ENCODE data around the gene GPRIN3.
"Not testable (repeated sequence)": the region's sequence is repeated elsewhere in the genome, so short reads cannot be mapped to it uniquely, and the experiment has no call there.

Gene GPRIN3

GRCh38 chr4:89204624-89205023 lies 103.0 kb downstream of the GPRIN3 start:
- DNase-seq, result no peak

GRCh38 chr4:89203902-89204301 lies 103.7 kb downstream of the GPRIN3 start:
- no peak for DNase-seq

- DNase-seq, result not testable (repeated sequence)
Observed at GRCh38 chr4:89199394-89199793, 108.2 kb downstream of the GPRIN3 start.

- no peak for DNase-seq
Observed at GRCh38 chr4:89197920-89198319, 109.7 kb downstream of the GPRIN3 start.

GRCh38 chr4:89196745-89197144 lies 110.9 kb downstream of the GPRIN3 start:
- no peak for DNase-seq

GRCh38 chr4:89196056-89196674 lies 111.4 kb downstream of the GPRIN3 start:
- no peak for DNase-seq

- no peak for DNase-seq
Observed at GRCh38 chr4:89193843-89194242, 113.8 kb downstream of the GPRIN3 start.

Data from NCI-H187 treated with DMSO at 0.1 percent for 48 hours (cell line).